NCI-H2227 (cell line): ENCODE data around the gene KIAA1755.
A peak's percentile ranks its signal among the peaks of the same experiment; 100 is the strongest.
"Not testable (repeated sequence)": the region's sequence is repeated elsewhere in the genome, so short reads cannot be mapped to it uniquely, and the experiment has no call there.

Experiments used
- DNase-seq: peaks from one replicate; lab custom pipeline; 2025; ENCODE audit not compliant: unreplicated experiment; lab: John Stamatoyannopoulos, UW

Gene KIAA1755

DNA sequence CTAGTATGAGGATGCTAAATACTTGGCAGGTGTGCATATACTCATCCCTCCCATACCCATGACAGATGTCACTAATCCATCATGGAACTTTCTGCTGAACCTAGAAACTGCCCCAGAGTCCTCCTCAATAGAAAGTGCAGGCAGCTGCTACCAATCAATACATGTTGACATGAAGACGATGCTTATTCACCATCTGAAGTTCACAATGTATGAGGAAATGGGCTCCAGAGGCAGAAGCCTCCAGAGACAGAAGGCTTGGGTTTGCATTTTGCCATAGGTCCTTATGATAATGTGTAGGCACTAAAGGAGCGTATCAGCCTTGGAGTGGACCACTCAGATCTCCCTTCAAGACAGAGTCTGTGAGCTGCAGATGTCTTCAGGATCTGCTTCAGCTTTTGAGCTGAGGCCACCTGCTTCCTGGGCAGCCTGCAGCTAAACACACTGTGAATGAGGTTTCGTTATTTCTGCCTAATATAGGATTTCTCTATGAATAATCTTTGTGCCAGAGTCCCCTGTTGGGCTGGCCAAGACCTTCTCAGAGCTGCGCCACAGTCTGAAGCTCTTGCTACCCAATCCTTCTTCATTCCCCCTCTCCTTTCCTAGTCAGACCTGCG is 7.5 kb upstream of the KIAA1755 start:
- no peak for DNase-seq

DNA sequence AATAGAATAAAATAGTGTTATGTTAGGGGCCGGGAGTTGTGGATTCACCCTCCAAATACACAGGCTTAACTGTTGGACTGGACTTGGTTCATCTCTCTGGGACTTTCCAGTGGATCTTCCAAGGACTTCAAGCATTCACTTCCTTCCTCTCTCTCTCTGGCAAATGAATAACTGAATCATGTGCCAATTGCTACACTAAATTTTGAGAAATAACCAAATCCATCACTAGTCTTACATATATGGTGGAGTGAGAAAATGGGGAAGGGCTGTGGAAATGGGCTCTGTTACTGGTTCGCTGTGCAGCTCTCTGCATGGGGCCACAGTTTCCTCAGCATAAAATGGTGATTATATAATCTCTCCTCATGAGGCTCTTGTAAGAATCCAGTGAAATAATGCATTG is 6.8 kb upstream of the KIAA1755 start:
- DNase-seq: no peak

DNA sequence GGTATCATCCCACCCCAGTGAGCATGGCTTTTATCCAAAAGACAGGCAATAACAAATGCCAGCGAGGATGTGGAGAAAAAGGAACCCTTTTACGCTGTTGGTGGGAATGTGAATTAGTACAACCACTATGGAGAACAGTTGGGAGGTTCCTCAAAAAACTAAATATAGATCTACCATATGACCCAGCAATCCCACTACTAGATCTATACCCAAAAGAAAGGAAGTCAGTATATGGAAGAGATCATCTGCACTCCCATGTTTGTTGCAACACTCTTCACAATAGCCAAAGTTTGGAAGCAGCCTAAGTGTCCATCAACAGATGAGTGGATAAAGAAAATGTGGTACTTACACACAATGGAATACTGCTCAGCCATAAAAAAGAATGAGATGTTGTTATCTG is 5.9 kb upstream of the KIAA1755 start:
- DNase-seq: no peak

DNA sequence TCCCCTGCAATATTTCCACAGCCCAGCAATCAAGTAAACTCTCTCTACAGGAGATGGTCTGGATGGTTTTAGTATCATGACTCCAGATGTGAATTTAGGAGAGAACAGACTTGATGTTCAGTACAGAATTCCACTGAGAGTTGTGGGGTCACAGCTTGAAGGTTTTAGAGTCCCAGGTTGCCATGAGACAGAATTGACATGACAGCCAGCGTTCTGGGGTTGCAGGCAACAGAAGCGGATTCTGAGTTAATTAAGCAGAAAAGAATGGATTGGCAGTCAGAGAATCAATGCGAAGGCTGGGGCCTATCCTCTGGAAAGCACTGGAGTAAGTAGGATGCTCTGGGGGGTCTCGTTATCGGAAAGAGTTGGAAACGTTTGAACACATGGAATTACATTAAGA is 2.4 kb upstream of the KIAA1755 start:
- DNase-seq: no peak

DNA sequence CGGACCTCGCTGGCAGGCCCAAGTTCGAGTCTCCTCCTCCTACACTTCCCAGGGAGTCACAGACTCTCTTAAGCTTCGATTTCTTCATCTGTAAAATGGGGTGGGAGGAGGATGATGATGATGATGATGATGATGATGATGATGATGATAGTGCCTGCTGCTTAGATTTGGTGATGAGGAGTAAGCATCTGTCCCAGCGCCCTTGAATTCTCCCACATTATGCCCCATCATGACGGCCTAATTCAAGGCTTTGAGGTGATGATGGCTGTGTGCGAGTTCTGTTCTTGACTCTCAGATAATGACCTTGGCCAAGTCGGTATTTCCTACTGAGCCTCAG is 487 bp upstream of the KIAA1755 start:
- DNase-seq: no peak

DNA sequence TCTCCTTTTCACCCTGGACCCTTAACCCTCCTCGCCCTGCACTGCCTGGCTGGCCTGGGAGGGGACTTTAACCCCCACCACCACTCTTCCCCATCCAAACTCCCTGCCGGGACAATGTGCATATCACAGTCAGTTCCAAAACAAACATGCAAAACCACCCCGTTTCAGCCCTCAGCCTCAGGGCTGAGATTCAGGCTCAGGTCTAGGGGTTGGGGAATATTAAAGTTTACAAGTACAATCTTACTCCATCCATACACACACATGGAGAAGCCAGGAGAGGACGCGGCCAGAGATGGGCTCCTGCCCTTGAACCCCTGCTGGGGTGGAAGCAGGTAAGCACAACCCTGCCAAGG is 534 bp downstream of the KIAA1755 start:
- no peak for DNase-seq

DNA sequence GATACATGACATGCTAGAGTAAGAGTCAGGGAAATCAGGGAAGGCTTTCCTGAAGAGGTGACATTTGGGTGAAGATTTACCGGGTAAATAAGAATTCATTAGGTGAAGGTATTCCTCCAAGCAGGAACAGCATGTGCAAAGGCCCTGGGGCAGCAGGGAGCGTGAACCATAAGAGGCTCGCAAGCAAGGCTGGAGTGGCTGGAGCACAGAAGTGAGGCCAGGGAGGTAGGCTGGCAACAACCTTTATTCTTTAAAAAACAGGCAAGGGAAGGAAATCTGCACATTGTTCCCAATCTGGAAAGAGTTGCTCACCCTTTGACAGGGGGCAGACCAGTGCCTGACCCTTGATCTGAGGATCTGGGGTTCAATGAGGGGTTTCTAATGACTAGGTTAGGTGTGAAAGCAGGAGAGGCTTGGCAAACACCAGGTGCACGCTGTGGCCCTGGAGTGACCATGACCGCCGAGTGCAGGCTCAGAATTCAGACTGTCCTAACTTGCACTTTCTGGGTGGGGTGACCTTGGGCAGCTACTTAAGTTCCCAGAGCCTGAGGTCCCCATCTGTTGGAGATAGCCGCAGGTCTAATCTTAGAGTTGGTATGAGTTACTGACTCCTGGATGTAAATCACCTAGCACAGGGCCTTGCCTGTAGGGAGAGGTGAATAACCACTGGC is 1.9 kb downstream of the KIAA1755 start:
- no peak for DNase-seq

DNA sequence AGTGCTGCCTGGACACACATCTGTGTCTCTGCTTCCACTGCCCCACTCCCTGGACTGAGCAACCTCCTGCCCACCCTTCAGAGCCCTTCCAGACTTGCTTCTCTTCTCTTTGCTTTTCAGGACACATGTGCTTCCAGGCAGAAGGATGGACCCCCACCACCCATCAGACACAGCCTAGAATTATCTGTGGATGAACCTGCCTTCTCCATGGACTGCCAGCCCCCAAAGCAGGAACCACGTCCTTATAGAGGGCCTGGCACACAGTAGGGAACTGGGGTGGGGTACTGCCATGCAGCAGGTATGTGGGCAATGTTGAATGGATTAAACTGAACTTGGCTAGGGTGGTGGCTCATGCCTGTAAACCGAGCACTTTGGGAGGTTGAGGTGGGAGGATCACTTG is 3.6 kb downstream of the KIAA1755 start:
- DNase-seq: no peak

DNA sequence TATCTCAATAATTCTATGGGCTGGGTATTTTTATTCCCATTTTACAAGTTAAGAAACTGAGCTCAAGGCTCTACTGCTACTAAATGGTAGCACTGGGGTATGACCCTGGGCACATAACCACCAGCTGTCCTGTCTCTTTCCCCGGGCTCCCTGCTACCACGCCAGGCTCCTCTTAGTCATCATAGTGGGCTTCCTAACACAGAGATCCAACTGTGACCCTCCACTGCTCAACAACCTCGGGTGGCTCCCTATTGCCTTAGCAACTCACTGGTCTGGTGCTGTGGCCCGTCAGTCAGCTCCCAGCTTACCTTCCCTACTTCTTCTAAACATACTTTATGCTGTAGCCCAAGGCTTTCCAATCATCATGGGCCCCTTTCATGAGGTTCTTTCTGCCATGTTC is 4.5 kb downstream of the KIAA1755 start:
- no peak for DNase-seq

DNA sequence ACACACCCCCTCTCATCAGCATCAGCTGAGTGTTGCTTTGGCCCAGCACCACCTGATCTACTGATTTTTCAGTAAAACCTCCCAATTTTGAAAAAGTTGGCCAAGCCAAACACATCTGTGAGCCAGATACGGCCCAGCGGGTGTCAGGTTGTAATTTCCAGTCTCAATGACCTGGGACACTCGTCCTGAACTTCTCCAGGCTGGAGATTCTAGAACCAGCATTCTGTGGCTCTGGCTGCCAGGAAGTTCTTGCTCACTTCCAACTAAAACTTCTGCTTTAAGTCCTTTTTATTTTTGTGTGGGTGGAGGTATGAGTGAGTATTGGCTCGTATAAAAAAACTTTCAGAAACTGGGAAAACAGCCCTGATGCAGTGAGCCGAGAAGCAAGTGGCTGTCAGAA is 5.1 kb downstream of the KIAA1755 start:
- no peak for DNase-seq

DNA sequence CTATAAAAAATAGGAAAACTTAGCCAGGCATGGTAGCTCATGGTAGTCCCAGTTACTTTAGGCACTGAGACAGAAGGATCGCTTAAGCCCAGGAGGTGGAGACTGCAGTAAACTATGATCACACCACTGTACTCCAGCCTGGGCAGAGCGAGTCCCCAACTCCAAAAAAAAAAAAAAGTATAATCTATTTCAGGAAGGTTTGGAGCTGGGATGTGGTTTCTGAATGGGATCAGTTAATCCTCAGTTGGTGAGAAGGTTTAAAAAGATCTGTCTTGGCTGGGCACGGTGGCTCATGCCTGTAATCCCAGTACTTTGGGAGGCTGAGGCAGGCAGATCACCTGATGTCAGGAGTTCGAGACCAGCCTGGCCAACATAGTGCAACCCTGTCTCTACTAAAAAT is 5.9 kb downstream of the KIAA1755 start:
- DNase-seq: not testable (repeated sequence)

DNA sequence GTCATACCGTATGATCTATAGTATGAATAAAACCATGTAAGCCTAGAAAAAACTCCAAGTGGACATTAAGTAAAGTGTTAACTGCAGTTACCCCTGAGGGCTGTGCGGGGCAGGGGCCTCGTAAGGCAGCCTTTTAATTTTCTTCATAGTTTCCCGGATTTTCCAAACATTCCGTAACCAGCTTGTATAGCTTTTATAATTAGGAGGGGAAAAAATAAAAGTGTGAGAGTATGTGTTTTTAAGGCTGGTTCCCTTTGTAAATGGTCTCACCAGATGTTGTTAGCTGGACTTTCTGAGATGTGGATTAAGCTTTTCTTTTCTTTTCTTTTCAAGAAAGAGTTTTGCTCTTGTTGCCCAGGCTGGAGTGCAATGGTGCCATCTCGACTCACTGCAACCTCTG is 7.0 kb downstream of the KIAA1755 start:
- DNase-seq: no peak

DNA sequence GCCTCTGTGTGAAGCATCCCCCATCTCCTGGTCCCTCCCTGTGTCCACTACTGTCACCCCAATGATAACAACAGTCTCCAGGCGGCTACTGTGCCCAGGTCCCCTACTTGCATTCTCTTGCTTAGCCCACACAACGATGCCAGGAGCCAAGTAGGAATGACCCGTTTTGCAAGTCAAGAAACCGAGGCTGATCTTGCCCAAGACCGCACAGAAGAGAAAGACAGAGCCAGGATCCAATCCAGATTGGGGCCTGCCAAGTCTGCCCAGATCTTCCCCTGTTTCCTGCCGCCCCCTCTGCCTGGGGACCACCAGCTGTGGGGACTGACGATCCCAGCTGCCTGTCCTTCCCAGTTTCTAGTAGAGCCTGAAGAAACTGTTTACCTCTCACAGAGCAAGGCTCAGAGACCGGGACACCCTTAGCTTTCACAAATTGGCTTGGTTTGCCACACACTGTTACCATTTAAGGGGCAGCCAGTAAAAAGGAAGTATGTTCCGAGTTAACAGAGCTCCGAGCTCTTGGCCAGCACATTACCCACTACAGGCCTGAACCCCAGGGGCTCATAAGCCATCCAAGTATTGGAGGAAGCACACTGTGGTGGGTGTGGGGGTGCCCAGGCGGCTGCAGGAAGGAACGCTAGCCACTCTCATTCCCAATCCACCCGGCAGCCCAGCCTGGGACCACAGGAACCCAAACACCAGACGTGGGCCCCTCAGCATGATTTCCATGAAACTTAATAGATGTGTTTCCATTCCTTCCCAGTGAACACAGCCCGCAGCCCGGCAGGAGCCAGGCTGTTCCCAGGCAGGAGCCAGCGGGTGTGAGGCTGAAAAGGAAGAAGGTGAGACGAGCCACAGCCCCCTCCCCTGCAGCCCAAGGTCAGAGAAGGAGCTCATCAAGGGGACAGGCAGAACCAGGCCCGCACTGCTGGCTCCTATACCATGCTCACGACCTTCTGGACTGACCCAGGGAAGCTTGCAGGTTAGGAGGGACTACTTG is 7.9 kb downstream of the KIAA1755 start:
- no peak for DNase-seq

DNA sequence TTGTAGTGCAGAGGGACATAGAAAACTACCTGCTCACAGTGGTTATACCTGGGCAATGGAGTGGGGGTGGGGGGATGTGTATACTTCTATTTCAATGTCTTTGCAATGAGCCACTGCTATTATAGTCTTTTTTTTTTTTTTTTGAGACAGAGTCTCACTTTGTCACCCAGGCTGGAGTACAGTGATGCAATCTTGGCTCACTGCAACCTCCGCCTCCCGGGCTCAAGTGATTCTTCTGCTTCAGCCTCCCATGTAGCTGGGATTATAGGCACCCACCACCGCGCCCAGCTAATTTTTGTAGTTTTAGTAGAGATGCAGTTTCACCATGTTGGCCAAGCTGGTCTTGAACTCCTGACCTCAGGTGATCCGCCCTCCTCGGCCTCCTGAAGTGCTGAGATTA is 9.1 kb downstream of the KIAA1755 start:
- not testable (repeated sequence) for DNase-seq

DNA sequence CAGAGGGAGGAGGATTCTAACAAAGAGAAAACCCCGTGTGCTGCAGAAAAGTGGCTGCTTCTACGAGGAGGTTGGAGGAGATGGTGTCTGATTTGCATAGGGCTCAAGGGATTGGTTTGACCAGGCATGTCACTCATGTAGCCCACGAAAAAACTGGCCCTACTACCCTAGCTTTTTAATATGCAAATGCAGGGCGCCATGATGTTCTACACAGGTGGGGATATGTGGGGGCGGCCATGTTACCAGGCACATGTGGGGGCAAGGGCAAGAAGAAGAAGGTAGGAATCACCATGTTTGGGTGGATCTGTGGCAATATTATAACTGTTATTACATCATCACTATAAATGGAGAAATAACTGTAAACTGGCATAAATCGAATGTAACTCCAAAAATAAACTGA is 9.9 kb downstream of the KIAA1755 start:
- peak; percentile 34 for DNase-seq

DNA sequence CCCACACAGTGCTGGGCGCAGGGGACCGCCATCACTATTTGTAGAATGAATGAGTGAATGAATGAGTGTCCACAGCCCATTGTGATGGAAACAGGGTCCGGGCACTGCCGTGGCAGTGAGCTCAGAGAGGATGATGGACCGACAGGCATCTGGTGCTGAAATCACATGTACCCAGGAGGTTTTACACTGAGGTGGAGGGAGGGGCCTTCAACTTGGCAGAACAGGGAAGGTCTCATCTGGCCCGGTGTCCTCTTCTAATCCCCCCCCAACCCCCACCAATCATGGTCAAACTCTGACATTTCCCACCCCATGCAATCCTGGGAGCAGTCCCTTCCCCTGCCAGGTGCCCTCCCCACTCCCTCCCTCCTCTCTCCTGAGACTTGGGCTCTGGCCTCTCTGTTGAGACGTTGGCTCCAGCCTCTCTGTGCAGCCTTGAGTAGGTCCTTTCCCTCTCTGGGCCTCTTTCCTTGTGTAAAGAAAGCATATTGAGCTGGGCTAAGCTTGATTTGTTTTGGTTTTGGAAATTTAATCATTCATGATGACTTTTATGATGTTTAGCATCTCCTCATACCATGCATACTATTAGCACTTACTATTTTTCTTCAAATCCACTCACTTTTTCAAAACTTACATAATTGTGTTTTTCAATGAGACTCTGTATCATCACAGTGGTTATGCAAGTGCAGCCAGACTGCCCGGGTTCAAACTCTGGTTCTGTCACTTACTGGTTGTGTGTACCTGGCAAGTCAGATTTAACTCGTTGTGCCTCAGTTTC is 10.8 kb downstream of the KIAA1755 start:
- DNase-seq: no peak

DNA sequence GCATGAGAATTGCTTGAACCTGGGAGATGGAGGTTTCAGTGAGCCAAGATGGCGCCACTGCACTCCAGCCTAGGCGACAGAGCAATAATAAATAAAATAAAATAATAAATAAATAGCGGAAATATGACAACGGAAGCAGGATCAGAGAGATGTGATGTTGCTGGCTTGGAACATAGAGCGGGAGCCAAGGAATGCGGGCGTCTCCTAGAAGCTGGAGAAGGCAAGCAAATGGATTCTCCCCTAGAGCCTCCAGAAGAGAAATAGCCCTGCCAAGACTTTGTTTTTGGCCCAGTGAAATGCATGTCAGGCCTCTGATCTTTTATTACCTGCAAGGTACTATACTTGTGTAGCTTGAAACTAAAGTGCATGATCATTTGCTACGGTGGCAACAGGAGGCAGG is 12.4 kb downstream of the KIAA1755 start:
- no peak for DNase-seq

DNA sequence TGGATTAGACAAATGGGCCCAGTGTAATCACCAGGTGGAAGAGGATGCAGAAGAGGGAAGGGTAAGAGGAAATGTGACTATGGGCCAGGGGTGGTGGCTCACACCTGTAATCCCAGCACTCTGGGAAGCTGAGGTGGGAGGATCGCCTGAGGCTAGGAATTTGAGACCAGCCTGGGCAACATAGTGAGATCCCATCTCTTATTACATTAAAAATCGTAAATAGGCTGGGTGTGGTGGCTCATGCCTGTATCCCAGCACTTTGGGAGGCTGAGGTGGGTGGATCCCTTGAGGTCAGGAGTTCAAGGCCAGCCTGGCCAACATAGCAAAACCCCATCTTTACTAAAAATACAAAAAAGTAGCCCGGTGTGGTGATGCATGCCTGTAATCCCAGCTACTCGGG is 12.8 kb downstream of the KIAA1755 start:
- not testable (repeated sequence) for DNase-seq

DNA sequence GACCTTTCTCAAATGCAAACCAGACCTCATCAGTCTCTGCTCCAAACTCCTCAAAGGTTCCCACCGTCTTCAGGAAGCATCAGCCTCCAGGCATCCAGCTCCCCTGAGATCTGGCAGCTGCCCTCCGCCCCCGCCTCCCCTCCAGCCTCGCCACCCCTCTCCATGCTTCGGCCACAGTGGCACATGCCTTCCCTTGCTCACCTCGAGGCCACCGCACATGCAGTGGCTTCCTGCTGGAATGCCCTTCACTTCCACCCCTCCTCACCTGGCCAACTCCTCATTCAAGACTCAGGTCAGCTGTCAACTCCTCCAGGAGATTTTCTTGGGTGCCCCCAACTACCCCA is 13.4 kb downstream of the KIAA1755 start:
- no peak for DNase-seq

DNA sequence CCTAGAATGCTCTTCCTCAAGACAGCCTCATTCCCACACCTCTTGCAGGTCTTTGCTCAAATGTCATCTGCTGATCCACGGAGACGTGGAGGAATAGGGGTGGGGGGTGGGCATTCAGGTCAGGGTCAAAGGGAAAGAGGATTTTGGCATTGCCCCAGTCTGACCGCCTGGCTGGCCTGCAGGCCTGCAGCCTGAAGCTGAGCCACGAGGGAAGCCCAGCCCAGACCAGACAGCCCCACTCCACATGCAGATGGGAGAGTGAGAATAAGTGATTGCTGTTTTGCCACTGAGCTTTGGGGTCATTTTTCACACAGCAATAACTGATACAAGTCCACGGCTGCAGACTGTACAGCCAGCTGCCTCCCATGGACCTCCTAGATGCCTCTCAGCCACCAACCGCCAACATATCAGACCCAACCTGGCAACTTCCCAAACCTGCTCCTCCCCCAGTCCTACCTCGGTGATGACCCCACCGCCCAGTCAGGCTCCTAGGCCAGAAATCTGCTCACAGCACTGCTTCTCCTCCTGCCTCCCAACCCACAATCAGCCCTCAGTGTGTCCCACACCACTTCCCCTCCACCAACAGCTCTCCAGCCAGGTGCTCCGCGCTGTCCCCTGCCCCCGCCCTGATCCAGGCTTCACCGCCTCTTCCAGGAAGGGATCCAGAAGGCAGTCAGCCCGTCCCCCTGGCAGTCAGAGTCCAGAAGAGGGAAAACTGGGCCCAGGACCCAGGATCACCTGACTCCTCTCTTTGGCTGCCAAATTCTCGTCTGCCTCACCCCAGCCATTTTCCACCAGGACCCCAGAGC is 14.0 kb downstream of the KIAA1755 start:
- no peak for DNase-seq

DNA sequence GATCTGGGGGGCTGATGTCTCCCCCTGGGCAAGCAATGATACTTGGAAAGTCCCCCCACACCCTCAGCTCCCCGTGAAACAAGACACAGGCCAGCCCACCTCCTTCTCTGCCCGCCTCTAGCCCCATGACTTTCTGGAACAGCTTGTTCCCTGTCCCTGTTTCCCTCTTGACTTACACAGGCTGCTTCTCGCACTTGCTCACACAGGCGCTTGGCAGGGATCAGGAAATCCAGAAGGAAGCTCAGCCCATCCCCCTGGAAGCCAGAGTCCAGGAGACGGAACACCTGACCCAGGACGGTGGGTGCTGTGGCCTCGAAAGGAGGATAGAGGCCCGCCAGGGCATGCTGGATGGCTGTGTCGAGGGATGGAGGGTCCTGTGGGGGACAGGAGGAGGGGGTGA is 14.8 kb downstream of the KIAA1755 start:
- no peak for DNase-seq
